ENCODE results near the gene CYP2D6. TPM values are rescaled to one million over a fixed set of nuclear protein-coding genes. Genes with fewer than 3 reads are reported as not detected.

The CYP2D6 gene
- total and polyA plus RNA-seq, 2 donors, result 0.42 to 9.2 TPM

DNA sequence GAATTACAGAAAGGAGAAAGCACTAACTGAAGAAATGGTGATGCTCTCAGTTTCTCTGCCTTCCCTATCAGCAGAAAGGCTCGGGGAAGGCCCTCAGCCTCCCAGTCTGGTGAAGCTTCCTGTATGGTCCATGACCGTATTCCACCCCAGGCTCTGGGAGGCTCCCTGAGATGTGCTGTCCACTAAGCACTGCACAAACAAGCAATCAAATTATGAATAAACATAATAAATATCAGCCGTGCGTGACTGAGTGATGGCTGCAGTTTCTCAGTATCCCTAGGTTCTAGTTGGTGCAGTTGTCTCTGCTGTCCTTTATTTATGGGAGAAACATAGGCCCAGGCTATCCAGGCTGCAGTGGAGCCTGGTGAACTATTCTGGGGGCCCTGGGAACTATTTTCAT is 47.5 kb downstream of the CYP2D6 start:
- Histone ChIP-seq H3K27ac (ENCODE audit: low read depth in 1 of 2, low read length in 1 of 2) (no peak overlapping the region), H3K27me3 (ENCODE audit: control insufficient read depth in 2 of 2, insufficient read depth in 1 of 2, low read length in 1 of 2) (no peaks in the 10 kb centered on the region), H3K36me3 (ENCODE audit: control insufficient read depth in 2 of 2, insufficient read depth in 2 of 2, low read length in 1 of 2) (peaks cover 51 to 54% of the 10 kb centered on the region in 2 donors), H3K4me1 (ENCODE audit: control insufficient read depth in 2 of 2, insufficient read depth in 2 of 2, low read length in 2 of 2) (peaks cover 14 to 18% of the 10 kb centered on the region in 2 donors), H3K4me3 (ENCODE audit: low read length in 2 of 2) (no peak overlapping the region), H3K9me3 (ENCODE audit: control insufficient read depth in 2 of 2, insufficient read depth in 1 of 2, low read length in 1 of 2) (no peaks in the 10 kb centered on the region)
- no peak for DNase-seq (ENCODE audit: low read depth in 6 of 9, low spot score in 9 of 9)
- WGBS, result 99% methylated on average over 4 of the region's 4 CpGs

DNA sequence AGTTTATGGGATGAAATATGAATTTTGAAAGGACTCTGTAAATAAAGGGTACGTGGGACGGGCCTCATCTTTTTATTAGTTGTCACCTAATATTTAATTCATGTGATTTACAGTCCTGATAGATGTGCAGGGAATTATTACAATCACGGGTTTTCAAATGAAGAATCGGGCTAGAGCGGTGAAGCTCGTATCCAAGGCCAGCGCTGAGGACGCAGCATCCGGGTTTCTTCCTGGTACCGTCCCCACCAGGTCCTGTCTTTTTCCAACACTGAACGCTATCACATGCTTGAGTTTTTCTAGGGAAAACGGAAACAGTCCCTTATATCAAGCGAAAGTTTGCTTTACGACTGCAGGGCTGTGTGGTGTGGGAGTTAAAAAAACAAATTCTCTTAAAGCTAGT is 50.3 kb downstream of the CYP2D6 start:
- WGBS, result 5% methylated on average over 14 of the region's 14 CpGs
- H3K4me3 ChIP-seq (ENCODE audit: low read length in 2 of 2), result peak overlapping the region; percentile 75 to 83
- H3K9me3 ChIP-seq (ENCODE audit: control insufficient read depth in 2 of 2, insufficient read depth in 1 of 2, low read length in 1 of 2), result no peaks in the 10 kb centered on the region
- H3K27me3 ChIP-seq (ENCODE audit: control insufficient read depth in 2 of 2, insufficient read depth in 1 of 2, low read length in 1 of 2), result no peaks in the 10 kb centered on the region
- H3K27ac ChIP-seq (ENCODE audit: low read depth in 1 of 2, low read length in 1 of 2), result peak overlapping the region; percentile 94 to 99
- peaks cover 34% of the 10 kb centered on the region in 2 donors for H3K36me3 ChIP-seq (ENCODE audit: control insufficient read depth in 2 of 2, insufficient read depth in 2 of 2, low read length in 1 of 2)
- peak in 1 of 9 donors; percentile 21 for DNase-seq (ENCODE audit: low read depth in 6 of 9, low spot score in 9 of 9)
- peaks cover 15 to 25% of the 10 kb centered on the region in 2 donors for H3K4me1 ChIP-seq (ENCODE audit: control insufficient read depth in 2 of 2, insufficient read depth in 2 of 2, low read length in 2 of 2)

DNA sequence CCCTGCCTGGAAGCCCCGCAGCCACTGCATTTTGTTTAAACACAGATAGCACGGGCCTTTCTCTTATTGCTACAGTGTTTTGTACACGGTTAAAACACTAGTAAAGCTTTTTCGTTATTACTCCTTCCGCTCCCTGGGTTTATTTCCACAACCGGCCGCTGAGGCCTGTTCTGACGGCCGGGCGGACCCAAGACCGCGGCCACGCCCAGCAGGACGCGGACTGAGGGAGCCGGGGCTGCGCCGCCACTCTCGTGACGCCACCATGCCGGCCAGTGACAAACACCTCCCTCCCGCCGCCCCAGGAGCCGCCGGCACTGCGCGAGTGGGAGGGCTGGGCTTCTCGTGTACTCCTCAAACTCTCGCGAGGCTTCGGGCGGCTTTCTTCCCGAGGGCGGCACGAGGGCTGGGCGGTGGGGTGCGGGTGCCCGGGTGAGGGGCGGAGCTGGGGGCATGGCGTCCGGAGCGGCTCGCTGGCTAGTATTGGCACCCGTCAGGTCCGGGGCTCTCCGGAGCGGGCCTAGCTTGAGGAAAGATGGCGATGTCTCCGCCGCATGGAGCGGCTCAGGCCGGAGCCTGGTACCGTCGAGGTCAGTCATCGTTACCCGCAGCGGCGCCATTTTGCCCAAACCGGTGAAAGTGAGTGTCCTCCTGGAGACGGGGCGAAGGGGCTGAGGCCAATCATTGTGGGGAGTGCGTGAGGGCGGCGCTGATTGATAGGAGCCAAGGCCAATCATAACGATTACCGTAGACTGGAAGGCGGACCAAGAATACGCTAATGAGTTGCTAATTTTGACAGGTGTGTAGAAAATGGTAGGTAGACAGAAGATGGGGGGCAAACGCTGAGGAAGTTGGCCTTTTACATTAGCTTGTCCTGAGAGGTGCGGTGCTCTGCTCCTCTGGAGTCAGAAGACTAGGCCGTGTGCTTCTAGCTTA is 51.0 kb downstream of the CYP2D6 start, which contains the start of gene SMDT1:
SMDT1 (plus strand) TSS at position 382 of the 933 bp plus-strand sequence; CDS start at position 451, 69 bp downstream.
- H3K4me1 ChIP-seq (ENCODE audit: control insufficient read depth in 2 of 2, insufficient read depth in 2 of 2, low read length in 2 of 2), result peaks cover 19 to 32% of the 10 kb centered on the region in 2 donors
- no peaks in the 10 kb centered on the region for H3K27me3 ChIP-seq (ENCODE audit: control insufficient read depth in 2 of 2, insufficient read depth in 1 of 2, low read length in 1 of 2)
- peak within 1 kb of the TSS; percentile 94 to 99 for H3K27ac ChIP-seq (ENCODE audit: low read depth in 1 of 2, low read length in 1 of 2)
- H3K36me3 ChIP-seq (ENCODE audit: control insufficient read depth in 2 of 2, insufficient read depth in 2 of 2, low read length in 1 of 2), result peaks cover 27 to 29% of the 10 kb centered on the region in 2 donors
- peak; percentile 94 to 99 (median 97) for DNase-seq (ENCODE audit: low read depth in 6 of 9, low spot score in 9 of 9)
- peak within 1 kb of the TSS; percentile 75 to 83 for H3K4me3 ChIP-seq (ENCODE audit: low read length in 2 of 2)
- under 1% methylated on average over 71 of the region's 71 CpGs for WGBS
- no peaks in the 10 kb centered on the region for H3K9me3 ChIP-seq (ENCODE audit: control insufficient read depth in 2 of 2, insufficient read depth in 1 of 2, low read length in 1 of 2)

DNA sequence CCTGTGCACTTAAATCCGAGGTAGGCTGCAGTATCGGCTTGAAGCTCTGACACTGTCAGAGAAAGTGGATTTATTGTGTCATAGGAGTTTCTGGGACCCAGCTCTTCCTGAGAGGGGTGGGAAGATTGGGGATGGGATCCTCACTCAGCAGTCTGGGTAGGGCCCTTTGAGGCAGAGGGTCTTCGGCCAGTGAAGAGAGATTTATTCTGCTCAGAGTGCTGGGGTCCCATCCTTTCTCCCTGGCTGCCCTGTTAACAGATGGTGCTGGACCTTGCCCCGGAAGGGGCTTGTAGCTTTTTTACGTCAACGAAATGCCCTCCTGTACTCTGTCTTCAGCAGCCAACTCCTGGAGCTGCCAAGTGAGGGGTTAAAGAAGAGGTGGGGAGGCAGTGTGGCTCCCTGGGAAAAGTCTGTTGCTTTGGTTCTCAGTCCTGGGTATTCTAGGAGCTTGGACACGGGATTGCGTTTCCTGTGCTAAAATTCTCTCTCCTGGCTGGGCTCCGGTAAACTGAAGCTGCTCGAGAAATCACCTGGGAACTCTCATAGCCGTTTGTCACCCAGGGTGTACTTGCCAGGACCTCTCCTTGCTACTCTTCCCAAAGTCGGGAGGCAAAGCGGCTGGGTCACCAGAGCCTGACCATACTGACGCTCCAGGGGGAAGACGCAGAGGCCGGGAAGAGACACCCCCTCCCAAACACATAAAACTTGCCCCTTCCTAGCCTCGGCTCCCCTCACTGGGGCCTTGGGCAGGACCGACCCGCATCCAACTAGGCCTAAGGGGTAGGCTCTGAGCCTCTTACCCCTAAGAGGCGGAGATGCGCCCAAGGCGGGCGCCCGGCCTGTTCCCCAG is 51.9 kb downstream of the CYP2D6 start:
- H3K36me3 ChIP-seq (ENCODE audit: control insufficient read depth in 2 of 2, insufficient read depth in 2 of 2, low read length in 1 of 2), result peaks cover 21% of the 10 kb centered on the region in 2 donors
- no peaks in the 10 kb centered on the region for H3K9me3 ChIP-seq (ENCODE audit: control insufficient read depth in 2 of 2, insufficient read depth in 1 of 2, low read length in 1 of 2)
- peak overlapping the region; percentile 75 to 83 for H3K4me3 ChIP-seq (ENCODE audit: low read length in 2 of 2)
- H3K27me3 ChIP-seq (ENCODE audit: control insufficient read depth in 2 of 2, insufficient read depth in 1 of 2, low read length in 1 of 2), result peaks cover 0 to 5% of the 10 kb centered on the region in 2 donors
- no peak for DNase-seq (ENCODE audit: low read depth in 6 of 9, low spot score in 9 of 9)
- WGBS, result 80% methylated on average over 24 of the region's 24 CpGs
- peak overlapping the region; percentile 94 to 99 for H3K27ac ChIP-seq (ENCODE audit: low read depth in 1 of 2, low read length in 1 of 2)
- peaks cover 23 to 40% of the 10 kb centered on the region in 2 donors for H3K4me1 ChIP-seq (ENCODE audit: control insufficient read depth in 2 of 2, insufficient read depth in 2 of 2, low read length in 2 of 2)

DNA sequence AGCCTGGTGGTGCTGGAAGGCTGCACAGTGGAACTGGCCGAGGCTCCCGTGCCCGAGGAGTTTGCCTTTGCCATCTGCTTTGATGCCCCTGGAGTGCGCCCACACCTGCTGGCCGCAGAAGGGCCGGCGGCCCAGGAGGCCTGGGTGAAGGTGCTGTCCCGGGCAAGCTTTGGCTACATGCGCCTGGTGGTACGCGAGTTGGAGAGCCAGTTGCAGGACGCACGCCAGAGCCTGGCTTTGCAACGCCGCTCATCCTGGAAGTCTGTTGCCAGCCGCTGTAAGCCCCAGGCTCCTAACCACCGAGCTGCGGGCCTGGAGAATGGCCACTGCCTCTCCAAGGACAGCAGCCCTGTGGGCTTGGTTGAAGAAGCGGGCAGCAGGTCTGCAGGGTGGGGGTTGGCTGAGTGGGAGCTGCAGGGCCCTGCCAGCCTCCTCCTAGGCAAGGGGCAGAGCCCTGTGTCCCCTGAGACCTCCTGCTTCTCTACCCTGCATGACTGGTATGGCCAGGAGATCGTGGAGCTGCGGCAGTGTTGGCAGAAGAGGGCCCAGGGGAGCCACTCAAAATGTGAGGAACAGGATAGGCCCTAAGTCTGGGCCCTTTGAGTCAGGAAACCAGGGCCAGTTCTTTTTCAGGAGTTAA is 53.0 kb downstream of the CYP2D6 start:
- Histone ChIP-seq H3K27me3 (ENCODE audit: control insufficient read depth in 2 of 2, insufficient read depth in 1 of 2, low read length in 1 of 2) (peaks cover 0 to 8% of the 10 kb centered on the region in 2 donors), H3K4me3 (ENCODE audit: low read length in 2 of 2) (no peak overlapping the region), H3K27ac (ENCODE audit: low read depth in 1 of 2, low read length in 1 of 2) (peak overlapping the region in 1 of 2 donors; percentile 13), H3K4me1 (ENCODE audit: control insufficient read depth in 2 of 2, insufficient read depth in 2 of 2, low read length in 2 of 2) (peaks cover 23 to 41% of the 10 kb centered on the region in 2 donors), H3K36me3 (ENCODE audit: control insufficient read depth in 2 of 2, insufficient read depth in 2 of 2, low read length in 1 of 2) (peaks cover 10% of the 10 kb centered on the region in 2 donors), H3K9me3 (ENCODE audit: control insufficient read depth in 2 of 2, insufficient read depth in 1 of 2, low read length in 1 of 2) (no peaks in the 10 kb centered on the region)
- no peak for DNase-seq (ENCODE audit: low read depth in 6 of 9, low spot score in 9 of 9)
- WGBS, result 94% methylated on average over 21 of the region's 21 CpGs

DNA sequence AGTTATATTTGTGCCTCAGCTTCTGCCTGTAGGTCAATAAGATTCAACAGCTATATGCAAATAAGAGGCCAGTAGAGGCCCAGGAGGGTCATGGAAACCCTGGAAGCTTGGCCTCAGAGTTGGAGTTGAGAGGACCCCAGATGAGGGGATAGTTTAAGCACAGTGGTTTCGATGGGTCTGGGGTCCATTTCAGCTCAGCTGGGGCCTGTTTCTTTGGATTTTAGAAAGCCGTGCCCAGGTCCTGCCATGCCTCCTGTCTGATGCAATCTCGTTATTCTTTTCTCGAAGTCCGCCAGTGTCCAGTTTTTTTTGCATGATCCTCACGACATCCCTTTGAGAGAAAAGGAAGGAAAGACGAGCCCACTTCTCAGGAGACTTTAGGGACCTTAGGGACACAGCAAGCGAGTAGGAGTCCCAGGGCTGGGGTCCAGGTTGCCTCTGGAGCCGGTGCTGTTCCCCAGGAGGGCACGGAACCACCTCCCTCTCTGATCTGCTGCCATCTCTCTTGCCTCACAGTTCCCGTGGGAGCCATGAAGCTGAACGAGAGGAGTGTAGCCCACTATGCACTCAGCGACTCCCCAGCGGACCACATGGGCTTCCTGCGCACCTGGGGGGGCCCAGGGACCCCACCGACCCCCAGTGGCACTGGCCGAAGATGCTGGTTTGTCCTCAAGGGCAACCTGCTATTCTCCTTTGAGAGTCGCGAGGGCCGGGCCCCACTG is 53.7 kb downstream of the CYP2D6 start:
- Histone ChIP-seq H3K27me3 (ENCODE audit: control insufficient read depth in 2 of 2, insufficient read depth in 1 of 2, low read length in 1 of 2) (peaks cover 0 to 8% of the 10 kb centered on the region in 2 donors), H3K9me3 (ENCODE audit: control insufficient read depth in 2 of 2, insufficient read depth in 1 of 2, low read length in 1 of 2) (no peaks in the 10 kb centered on the region), H3K4me1 (ENCODE audit: control insufficient read depth in 2 of 2, insufficient read depth in 2 of 2, low read length in 2 of 2) (peaks cover 23 to 41% of the 10 kb centered on the region in 2 donors), H3K27ac (ENCODE audit: low read depth in 1 of 2, low read length in 1 of 2) (no peak overlapping the region), H3K4me3 (ENCODE audit: low read length in 2 of 2) (no peak overlapping the region), H3K36me3 (ENCODE audit: control insufficient read depth in 2 of 2, insufficient read depth in 2 of 2, low read length in 1 of 2) (peaks cover 4% of the 10 kb centered on the region in 2 donors)
- no peak for DNase-seq (ENCODE audit: low read depth in 6 of 9, low spot score in 9 of 9)
- WGBS, result 97% methylated on average over 20 of the region's 20 CpGs

Data from thymus (tissue), 11 donors.